DOHH2 (cell line): ENCODE data around the gene MMP14.

Experiments used
- H3F3A ChIP-seq: fragments of 200-600 bp; sonication (generic), shearing (Covaris generic); 2 replicates; pipeline ENCODE4 v1.6.0; 2016; ENCODE audit warnings: antibody characterized with exemption, mild to moderate bottlenecking; ENCODE audit not compliant: control insufficient read depth, insufficient read depth
- H3K27ac ChIP-seq: fragments of 200-600 bp; sonication (generic); 2 replicates; pipeline ENCODE4 v1.5.1; 2014; ENCODE audit warnings: low read depth, mild to moderate bottlenecking, low read length, moderate library complexity
- H3K27me3 ChIP-seq: fragments of 200-600 bp; sonication (generic); 2 replicates; pipeline ENCODE4 v1.6.1; 2014; ENCODE audit warnings: mild to moderate bottlenecking, low read length, mixed read lengths; ENCODE audit not compliant: control insufficient read depth
- H3K36me3 ChIP-seq: fragments of 200-600 bp; sonication (generic); 2 replicates; pipeline ENCODE4 v1.6.1; 2014; ENCODE audit warnings: mild to moderate bottlenecking, low read length, moderate library complexity, mixed read lengths; ENCODE audit not compliant: control insufficient read depth
- H3K4me1 ChIP-seq: fragments of 200-600 bp; sonication (generic); 2 replicates; pipeline ENCODE4 v1.6.1; 2014; ENCODE audit warnings: mild to moderate bottlenecking, low read length, mixed read lengths; ENCODE audit not compliant: control insufficient read depth
- H3K4me2 ChIP-seq: fragments of 200-600 bp; sonication (generic); 2 replicates; pipeline ENCODE4 v1.6.0; 2014; ENCODE audit warnings: mild to moderate bottlenecking, low read length, moderate library complexity
- H3K4me3 ChIP-seq: fragments of 200-600 bp; sonication (generic); 2 replicates; pipeline ENCODE4 v1.5.1; 2014; ENCODE audit warnings: mild to moderate bottlenecking, low read length, mixed read lengths
- H3K79me2 ChIP-seq: fragments of 200-600 bp; sonication (generic); 2 replicates; pipeline ENCODE4 v1.6.1; 2014; ENCODE audit warnings: mild to moderate bottlenecking, low read length, mixed read lengths; ENCODE audit not compliant: control insufficient read depth
- H3K9me2 ChIP-seq: fragments of 200-600 bp; sonication (generic); replicated peaks from 2 replicates; pipeline ENCODE4 v1.6.1; 2014; ENCODE audit warnings: mild to moderate bottlenecking, low read length, mixed read lengths; ENCODE audit not compliant: control insufficient read depth
- H3K9me3 ChIP-seq: fragments of 200-600 bp; sonication (generic); 2 replicates; pipeline ENCODE4 v1.6.1; 2014; ENCODE audit warnings: antibody characterized with exemption, low read length, mixed read lengths; ENCODE audit not compliant: control insufficient read depth, insufficient read depth
- H4K20me1 ChIP-seq: fragments of 200-600 bp; sonication (generic); 2 replicates; pipeline ENCODE4 v1.6.0; 2014; ENCODE audit warnings: low read depth, mild to moderate bottlenecking, antibody characterized with exemption, low read length, moderate library complexity; ENCODE audit not compliant: control insufficient read depth, insufficient read depth
- CTCF ChIP-seq: fragments of 200-600 bp; sonication (generic); IDR thresholded peaks from one replicate; pipeline ENCODE4 v1.5.1; 2014; ENCODE audit warnings: antibody characterized with exemption, mild to moderate bottlenecking, low read depth, low read length; ENCODE audit not compliant: poor library complexity, severe bottlenecking
- EZH2phosphoT487 ChIP-seq: fragments of 200-600 bp; sonication (generic); IDR thresholded peaks from 2 replicates; pipeline ENCODE4 v1.6.1; 2017; ENCODE audit warnings: borderline replicate concordance, mild to moderate bottlenecking, antibody characterized with exemption, low read length, moderate library complexity, mixed read lengths

The MMP14 gene

GRCh38 chr14:22841311-22841710 lies 4.9 kb downstream of the MMP14 start:
- Histone ChIP-seq H3K36me3 (peaks cover 4% of the 10 kb centered on the region; the same call in 1 of the 2 replicates), H3K9me3 (no peaks in the 10 kb centered on the region), H3K27ac (no peak overlapping the region), H3K4me3 (no peak overlapping the region), H4K20me1 (no peaks in the 10 kb centered on the region), H3K27me3 (no peaks in the 10 kb centered on the region), H3K4me1 (peaks cover 6% of the 10 kb centered on the region), H3F3A (no peaks in the 10 kb centered on the region), H3K9me2 (no peaks in the 10 kb centered on the region), H3K79me2 (no peaks in the 10 kb centered on the region), H3K4me2 (no peak overlapping the region)
- TF ChIP-seq EZH2phosphoT487, result no peak
- no peak for TF ChIP-seq CTCF

GRCh38 chr14:22841769-22842168 lies 5.4 kb downstream of the MMP14 start:
- Histone ChIP-seq H3F3A (no peaks in the 10 kb centered on the region), H4K20me1 (no peaks in the 10 kb centered on the region), H3K4me1 (peaks cover under 1% of the 10 kb centered on the region; the same call in 1 of the 2 replicates), H3K4me2 (no peak overlapping the region), H3K27ac (no peak overlapping the region), H3K36me3 (0 out of 2 replicates have a peak, but pooled peaks cover 4% of the 10 kb centered on the region), H3K9me3 (no peaks in the 10 kb centered on the region), H3K79me2 (no peaks in the 10 kb centered on the region), H3K9me2 (no peaks in the 10 kb centered on the region), H3K4me3 (no peak overlapping the region), H3K27me3 (no peaks in the 10 kb centered on the region)
- TF ChIP-seq EZH2phosphoT487 (no peak), CTCF (no peak)

- no peaks in the 10 kb centered on the region for H3K36me3 ChIP-seq
Observed at GRCh38 chr14:22842211-22843122, 6.1 kb downstream of the MMP14 start.

More at GRCh38 chr14:22842211-22843122, 6.1 kb downstream of the MMP14 start:
- Histone ChIP-seq H3K27me3 (no peaks in the 10 kb centered on the region), H3K4me1 (no peaks in the 10 kb centered on the region), H3K9me3 (no peaks in the 10 kb centered on the region), H3F3A (no peaks in the 10 kb centered on the region), H3K9me2 (no peaks in the 10 kb centered on the region), H3K4me2 (no peak overlapping the region), H3K79me2 (no peaks in the 10 kb centered on the region), H3K27ac (no peak overlapping the region), H4K20me1 (no peaks in the 10 kb centered on the region), H3K4me3 (no peak overlapping the region)
- no peak for TF ChIP-seq EZH2phosphoT487
- no peak for TF ChIP-seq CTCF
